HG02763 (cell line): ENCODE data around the gene MET.
A peak's percentile ranks its signal among the peaks of the same experiment; 100 is the strongest.

Source experiments
- ATAC-seq: cut with Tn5 transposase; IDR thresholded peaks from one replicate; pipeline ENCODE4 v1.9.1; 2021; ENCODE audit warnings: mild to moderate bottlenecking, moderate library complexity; ENCODE audit not compliant: unreplicated experiment

Gene MET

DNA sequence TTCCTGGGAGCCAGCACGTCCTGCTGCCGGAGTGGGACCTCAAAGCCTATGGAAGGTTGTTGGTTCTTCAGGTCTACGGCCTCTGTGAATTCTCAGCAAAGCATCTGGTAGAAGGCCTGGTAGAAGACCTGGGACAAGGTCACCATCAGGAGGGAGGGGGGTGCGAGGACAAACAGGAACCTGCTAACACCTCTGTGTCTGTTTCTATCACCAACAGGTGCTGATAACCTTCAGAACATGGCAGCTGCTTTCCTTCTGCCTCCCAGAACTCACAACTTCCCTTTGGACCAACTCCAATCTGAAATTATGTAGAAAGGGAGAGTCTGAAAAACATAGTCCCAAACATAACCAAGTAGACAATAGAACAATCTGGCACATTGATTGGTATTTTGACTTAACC, 8.3 kb upstream of the MET start:
- ATAC-seq, result no peak

DNA sequence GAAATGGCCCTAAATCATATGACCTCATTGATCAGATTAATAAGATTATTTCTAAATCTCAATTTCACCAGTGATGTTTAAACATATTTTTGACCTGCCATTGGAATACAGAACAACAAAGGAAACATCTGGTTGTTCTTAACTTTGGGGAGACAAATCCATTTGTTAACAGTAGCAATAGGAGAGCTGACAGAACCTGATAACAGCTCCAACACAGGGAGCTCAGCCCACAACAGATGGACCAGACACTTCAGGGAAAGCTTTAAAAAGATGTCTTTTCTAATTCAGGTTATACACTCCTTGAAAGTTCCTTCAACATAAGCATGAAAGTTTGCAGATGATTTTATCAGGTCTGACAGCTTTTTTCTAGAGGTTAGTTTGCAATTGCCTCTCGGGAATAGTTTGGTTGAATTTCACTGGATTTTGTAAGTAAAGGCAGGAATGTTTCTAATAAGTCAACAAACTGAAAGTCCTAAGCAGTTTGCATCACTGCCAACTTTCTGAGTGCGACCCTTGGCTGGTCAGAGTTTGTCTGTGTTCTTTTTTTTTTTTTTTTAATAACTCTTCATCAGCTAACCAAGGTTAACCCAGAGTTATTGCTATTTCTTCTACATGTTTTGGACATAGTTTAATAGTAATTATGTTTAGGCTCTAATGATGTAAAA, 6.5 kb upstream of the MET start:
- ATAC-seq, result no peak

- ATAC-seq, result no peak
Observed at GRCh38 chr7:116669769-116670168, 2.2 kb upstream of the MET start.

DNA sequence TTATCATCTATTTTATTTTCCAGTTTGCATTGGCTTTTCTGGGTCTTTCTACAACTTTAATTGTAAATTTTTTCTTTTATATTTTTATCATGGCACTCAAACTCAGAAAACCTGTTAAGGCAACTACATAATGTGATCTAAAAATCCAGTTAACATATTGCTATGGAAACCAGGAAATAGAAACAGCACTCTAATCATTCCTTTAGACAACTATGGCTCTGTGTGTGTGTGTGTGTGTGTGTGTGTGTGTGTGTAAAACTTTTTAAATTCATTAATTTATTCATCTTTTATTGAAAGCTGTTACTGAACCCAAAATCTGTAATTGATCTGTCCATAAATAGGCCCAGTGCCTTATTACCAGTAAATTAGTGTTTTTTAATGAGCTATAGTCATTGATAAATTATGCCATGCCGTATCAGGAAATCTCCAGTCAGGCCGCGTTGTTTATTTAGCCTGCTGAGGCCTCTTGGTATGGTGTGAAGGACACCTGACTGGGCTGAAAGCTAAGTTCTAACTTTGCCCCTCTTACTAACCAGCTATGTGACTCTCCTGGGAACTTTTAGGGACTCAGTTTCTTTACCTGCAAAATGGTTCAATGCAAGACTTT, 1.5 kb upstream of the MET start:
- ATAC-seq, result no peak

GRCh38 chr7:116671111-116671510, 885 bp upstream of the MET start:
- no peak for ATAC-seq

- no peak for ATAC-seq
Observed at GRCh38 chr7:116672596-116673456, 830 bp downstream of the MET start.

GRCh38 chr7:116673457-116673865, 1.5 kb downstream of the MET start:
- ATAC-seq, result no peak

DNA sequence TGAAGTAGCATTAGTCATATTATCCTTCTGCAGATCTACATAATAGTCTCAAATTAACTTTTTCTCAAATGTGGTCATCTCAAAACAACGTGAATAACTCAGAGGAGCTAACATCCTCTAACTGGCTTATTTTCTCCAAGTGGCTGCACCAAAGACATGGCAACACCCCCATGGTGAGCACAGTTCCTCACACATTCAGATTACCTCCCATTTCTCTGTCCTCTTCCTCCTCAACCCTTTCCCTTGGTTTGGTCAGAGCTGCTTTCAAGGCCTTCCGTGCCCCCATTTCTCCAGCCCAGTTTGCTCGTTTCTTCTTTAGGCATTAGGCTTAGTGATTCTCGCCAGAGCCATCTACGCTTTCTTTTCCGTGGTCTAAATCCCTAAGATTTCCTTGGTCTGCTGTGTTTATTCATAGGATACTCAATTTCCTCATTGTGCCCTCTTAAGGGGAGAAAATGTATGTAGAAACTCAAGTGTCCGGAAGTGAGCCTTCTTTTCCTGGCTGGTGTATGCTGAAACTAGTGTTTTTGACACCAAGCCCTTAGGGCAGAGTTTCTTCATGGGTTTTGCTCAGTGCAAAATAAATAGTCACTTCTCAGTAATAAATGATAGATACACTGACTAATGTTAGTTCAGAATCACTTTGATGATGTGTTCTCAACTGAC, 2.6 kb downstream of the MET start:
- no peak for ATAC-seq

- no peak for ATAC-seq
Observed at GRCh38 chr7:116675812-116676355, 3.9 kb downstream of the MET start.

GRCh38 chr7:116678780-116679179, 6.8 kb downstream of the MET start:
- no peak for ATAC-seq

DNA sequence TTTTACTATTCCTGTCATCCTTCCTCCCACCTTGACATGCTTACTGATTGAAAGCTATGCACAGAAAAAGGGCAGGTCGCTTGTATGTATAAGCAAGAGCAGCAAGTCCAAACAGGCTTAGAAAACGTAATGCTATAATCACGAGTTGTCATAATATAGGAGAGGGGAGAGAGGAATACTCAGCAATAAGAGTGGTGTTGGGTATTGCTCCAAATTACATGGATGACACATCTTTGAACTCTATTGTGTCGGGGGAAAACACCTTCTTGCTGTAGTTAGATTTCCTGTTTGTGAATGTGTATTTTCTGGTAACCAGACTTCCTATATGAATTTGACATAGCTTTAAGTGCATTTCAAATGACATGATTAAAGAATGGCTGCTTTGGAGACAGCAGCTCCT, 7.5 kb downstream of the MET start:
- peak; percentile 47 for ATAC-seq

- ATAC-seq, result peak; percentile 100
Observed at GRCh38 chr7:116683786-116684185, 11.8 kb downstream of the MET start.

DNA sequence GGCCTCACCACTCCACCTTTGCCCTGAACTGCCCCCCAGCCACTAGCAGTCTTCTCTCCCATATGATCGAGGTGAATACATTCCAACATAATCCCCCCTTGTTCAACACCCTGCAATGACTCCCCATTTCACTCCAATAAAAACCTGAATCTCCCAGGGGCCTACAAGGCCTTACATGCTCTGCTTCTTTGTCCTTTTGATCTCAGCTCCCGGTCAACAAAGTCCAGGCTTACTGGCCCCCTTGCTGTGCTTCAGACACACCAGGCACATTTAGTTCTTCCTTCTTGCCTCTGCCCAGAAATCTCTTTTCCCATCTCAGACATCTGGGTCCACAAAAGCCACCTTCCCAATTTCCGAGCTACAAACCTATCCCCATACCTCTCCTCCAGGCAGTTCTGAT, 14.0 kb downstream of the MET start:
- ATAC-seq, result no peak

GRCh38 chr7:116686812-116687419, 14.9 kb downstream of the MET start:
- no peak for ATAC-seq

GRCh38 chr7:116687801-116688201, 15.8 kb downstream of the MET start:
- no peak for ATAC-seq

- ATAC-seq, result no peak
Observed at GRCh38 chr7:116689790-116690259, 17.8 kb downstream of the MET start.

DNA sequence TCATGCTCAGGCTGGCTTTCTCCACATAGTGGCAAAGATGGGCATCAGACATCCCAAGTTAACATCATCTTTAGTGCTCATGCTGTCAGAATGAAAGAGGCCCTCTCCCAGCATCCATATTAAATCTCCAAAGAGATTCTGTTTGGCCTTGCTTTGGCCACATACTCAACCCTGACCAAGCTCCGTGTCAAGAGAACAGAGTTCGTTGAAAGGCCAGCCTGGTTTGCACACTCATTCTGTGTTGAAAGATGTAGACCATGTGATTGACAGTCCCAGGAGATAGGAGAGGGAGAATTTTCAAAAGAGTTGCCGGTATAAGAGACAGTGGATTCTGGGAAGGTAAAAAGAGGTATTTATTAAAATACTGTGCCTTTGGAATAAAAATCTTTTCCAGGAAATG, 19.7 kb downstream of the MET start:
- ATAC-seq, result no peak

DNA sequence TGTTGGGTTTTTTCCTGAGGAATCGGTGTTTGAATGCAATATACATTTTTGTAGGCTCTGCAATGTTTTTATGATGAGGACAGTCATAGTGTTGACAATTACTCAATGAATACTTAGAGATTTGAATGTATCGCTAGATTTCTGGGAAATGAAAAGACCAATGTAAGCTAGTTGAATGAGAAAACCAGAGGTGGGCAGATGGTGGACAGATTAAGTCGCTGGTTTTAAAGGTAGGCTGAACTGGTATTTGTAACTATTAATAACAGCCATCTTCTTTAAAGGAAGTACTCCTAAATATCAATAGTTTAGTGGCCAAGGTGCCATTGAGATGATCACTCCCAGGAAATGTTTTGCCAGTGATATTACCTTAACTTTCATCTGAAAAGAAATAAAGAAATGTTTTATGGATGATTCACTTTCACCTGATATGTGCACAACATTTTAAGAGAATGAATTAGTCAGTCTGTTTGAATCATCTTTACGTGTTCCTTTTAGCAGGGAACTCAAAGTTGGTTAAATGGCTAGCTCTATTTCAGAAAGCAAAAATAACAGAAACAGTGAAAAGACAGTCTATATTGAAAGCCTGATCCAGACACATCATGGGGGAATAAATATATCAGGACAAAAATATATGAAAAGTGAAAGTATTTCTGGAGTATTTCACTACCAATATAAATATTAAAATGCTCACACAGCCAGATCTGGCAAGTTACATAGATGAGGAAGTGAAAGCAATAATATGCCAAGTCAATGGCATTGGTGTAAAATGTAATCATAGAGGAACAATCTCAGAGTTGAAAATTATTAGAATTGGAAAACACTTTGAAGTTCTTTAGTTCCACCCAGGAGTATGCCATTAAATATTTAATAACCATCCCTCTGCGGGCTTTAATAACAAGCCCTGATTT, 20.7 kb downstream of the MET start:
- ATAC-seq, result no peak

DNA sequence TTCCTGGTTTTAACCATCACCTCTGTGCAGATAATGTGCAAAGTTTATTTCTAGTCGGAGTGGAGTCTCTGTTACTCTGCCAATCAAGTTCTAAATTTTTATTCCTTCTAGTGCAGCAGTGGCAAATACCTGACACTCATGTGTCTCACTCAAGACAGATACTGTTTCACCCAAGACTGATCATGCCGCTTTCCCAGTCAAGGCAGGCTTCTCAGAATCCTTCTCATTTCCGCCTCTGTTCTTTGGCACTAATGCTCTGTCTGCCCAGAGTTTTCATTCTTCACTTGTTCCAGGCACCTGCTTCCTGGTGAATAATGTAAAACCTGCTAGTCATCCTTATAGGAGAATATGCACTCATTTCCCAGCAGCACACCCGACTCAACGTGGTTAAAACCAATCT, 24.7 kb downstream of the MET start:
- ATAC-seq, result no peak

- ATAC-seq, result no peak
Observed at GRCh38 chr7:116697152-116697551, 25.2 kb downstream of the MET start.
